GM18861 (cell line): ENCODE data around the gene SNTA1.
"Not testable (repeated sequence)": the region's sequence is repeated elsewhere in the genome, so short reads cannot be mapped to it uniquely, and the experiment has no call there.

Experiments
- ATAC-seq: cut with Tn5 transposase; IDR thresholded peaks from one replicate; pipeline ENCODE4 v1.9.1; 2021; ENCODE audit not compliant: unreplicated experiment

Gene SNTA1

DNA sequence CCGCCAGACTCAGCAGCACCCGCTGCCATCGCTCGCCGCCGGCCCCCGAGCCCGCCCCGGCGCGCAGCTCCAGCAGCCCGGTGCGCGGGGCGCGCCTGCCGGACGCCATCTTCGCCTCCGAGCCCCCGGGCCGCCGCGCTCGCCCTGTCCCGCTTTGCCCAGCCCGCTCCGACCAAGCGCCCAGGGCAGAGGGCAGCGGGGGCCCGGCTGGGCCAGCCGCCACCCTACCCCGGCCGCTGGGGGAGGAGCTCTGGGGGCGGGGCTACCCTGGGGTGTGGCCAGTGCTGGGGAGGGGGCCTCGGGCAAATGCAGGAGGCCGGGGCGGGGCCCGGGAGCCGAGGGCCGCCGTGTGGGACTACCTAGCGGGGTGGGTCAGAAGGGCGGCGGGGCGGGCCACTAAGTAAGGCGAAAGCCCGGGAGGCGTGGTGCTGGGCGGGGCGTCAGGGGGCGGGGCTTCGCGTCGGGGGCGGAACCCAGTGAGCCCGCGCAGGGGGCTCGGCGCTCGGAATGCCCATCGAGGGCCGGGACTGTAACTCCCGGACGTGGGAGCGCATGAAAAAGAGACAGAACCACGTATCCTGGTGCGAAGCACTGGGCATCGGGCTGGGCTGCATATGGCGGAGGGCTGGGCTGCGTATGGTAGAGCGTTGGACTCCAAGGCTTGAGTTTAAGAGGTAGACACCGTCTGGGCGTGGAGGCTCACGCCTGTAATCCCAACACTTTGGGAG lies at the start of gene SNTA1:
TSS of gene SNTA1 (minus strand) at position 252 of the 728 bp plus-strand sequence. CDS start at position 109, 143 bp downstream.
- peak; percentile 36 for ATAC-seq

DNA sequence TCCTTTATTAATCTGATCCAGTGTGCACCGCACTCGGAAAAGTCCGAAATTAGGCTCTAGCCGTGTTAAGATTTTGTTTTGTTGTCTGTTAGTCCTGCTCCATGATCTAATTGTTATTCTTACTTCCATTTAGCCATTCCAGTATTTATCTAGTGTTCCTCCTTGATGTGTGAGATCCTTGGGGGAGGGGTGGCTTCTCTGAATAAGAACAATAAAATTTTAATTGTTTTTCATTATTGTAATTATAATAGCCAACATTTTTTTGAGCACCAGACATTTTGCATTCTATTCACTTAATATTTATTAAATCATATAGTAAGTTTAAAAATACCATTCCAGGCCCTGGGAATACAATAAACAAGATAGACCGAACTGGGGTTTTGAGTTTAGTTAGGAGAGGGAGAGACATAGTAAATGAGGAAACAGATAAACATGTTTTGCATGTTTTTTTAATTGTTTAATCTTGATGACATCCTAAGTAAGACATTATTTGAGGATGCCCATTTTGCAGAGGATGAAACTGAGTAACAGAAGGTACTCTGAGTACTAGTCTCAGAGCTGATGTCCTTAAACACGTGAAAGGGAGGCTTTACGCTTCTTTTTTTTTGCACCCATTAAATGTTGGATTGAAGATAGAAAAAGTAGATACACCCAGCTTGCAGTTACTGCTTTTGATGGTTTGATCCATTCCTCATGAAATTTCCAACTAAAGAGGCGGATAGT lies 47.5 kb upstream of the SNTA1 start:
- ATAC-seq = no peak

DNA sequence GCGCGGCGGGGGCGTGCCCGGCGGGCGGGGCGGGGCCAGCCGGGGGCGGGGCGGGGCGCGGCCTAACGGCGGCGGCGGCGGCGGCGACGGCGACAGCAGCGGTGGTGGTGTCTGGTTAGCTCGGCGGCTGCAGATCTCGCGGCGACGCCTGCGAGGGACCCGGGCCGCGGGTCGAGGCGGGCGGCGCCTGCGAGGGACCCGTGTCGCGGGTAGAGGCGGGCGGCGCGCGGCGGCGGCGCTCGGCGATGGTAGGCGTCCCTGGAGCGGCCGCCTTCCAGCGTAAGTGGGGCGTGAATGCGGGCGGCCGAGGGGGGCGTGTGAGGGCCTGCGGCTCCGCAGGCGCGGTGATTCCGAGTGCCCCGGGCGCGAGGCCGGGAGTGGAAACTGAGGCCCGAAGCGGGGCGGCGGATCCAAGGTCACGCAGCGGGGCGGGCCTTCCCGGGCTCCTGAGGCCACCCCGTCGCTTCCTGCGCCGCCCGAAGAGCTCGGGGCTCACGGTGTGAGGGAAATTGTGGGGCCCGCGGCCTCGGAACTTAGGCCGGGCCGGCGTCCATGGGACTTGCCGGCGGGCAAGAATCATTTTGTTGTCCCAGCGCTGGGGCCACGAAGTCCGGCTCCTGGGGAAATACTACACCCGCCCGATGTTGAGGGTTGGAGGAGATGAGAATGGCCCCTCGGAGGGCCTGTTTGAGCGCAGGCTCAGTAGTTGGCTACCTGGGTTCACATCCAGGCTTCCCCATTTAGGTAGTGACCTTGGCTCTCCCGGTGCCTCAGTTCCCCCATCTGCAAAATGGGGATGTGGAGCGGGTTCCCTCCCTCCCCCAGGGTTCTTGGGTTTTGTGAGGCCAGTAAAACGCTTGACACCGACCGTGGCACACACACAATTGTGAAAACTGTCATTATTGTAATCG lies 46.7 kb upstream of the SNTA1 start, which contains the start of gene CBFA2T2:
TSS of gene CBFA2T2 (plus strand) at position 74 of the 911 bp plus-strand sequence. CDS start at position 246, 172 bp downstream.
- peak; percentile 13 for ATAC-seq

DNA sequence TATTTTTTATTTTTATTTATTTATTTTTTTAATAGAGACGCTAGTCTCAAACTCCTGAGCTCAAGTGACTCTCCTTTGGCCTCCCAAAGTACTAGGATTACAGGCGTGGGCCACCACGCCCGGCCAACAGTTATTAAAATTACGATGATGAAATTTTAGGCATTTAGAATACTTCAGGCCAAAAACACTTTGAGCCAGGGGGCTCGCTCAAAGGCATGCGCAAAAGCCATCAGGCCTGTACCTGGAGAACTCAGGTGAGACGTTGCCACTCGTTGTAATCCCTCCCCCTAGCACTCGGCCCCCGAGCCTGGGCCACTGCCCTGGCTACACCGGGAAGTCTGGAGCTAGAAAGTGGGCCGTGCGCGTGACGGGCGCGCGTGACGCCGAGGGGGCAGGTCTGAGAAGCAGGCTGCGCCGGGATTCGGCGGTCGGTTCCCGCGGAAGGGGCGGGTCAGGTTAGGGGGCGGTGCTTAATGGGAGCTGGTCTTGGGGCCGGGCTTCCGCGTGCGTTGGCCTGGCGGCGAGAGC lies 46.0 kb upstream of the SNTA1 start:
- peak; percentile 85 for ATAC-seq

DNA sequence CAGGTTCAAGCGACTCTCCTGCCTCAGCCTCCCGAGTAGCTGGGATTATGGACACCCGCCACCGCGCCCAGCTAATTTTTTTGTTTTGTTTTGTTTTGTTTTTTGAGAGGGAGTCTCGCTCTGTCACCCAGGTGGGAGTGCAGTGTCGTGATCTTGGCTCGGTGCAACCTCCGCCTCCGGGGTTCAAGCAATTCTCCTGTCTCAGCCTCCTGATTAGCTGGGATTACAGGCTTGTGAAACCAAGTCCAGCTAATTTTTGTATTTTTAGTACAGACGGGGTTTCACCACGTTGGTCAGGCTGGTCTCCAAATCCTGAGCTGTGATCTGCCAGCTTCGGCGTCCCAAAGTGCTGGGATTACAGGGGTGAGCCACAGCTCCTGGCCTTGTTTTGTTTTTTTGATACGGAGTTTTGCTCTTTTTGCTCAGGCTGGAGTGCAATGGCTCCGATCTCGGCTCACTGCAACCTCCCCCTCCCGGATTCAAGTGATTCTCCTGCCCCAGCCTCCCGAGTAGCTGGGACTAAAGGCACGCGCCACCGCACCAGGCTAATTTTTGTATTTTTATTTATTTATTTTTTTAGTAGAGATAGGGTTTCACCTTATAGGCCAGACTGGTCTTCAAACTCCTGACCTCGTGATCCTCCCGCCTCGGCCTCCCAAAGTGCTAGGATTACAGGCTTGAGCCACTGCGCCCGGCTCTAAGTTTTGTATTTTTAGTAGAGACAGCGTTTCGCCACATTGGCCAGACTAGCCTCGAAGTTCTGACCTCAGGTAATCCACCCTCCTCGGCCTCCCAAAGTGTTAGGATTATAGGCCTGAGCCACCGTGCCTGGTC lies 45.3 kb upstream of the SNTA1 start:
- not testable (repeated sequence) for ATAC-seq

DNA sequence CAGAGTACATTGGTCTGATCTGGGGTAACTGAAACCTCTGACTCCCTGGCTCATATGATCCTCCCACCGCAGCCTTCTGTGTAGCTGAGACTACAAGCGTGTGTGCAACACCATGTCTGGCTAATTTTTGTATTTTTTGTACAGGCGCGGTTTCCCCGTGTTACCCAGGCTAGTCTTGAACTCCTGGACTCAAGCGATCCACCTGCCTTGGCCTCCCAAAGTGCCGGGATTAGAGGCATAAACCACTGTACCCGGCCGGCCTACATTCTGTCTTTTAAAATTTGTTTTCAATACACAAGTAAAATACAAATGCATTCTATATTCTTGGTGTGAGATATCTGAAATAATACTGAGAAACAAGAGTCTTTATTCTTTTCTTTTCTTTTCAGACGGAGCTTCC lies 44.6 kb upstream of the SNTA1 start:
- ATAC-seq = no peak

DNA sequence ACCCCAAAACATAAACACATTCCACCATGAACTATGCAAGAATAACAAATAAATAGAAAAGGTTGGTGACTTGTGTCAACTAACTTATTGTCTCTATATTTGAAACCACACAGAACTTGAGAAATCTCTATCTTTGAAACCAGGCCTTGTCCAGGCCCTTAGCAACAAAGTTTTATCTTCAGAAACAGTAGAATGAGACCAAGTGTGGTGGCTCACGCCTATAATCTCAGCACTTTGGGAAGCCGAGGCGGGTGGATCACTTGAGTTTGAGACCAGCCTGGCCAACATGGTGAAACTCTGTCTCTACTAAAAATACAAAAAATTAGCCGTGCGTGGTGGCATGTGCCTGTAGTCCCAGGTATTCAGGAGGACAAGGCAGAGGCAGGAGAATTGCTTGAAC lies 39.6 kb upstream of the SNTA1 start:
- ATAC-seq = not testable (repeated sequence)

DNA sequence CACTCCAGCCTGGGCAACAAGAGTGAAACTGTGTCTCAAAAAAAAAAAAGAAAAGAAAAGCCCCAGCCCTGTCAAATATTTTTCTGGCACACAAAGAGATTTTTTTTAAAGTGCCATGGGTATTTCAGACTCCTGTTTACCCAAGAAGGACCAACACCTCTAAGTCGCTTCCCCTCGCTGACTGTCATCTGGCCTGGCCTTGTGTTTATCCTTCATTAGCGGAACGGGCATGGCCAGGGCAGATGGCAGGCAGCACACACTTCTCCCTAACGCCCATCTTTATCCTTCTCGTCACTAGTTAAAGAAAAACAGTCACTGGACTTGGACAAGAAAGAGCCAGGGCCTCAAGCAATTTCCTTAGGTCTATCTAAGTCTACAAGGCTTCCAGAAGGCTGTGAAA lies 39.0 kb upstream of the SNTA1 start:
- ATAC-seq = no peak

DNA sequence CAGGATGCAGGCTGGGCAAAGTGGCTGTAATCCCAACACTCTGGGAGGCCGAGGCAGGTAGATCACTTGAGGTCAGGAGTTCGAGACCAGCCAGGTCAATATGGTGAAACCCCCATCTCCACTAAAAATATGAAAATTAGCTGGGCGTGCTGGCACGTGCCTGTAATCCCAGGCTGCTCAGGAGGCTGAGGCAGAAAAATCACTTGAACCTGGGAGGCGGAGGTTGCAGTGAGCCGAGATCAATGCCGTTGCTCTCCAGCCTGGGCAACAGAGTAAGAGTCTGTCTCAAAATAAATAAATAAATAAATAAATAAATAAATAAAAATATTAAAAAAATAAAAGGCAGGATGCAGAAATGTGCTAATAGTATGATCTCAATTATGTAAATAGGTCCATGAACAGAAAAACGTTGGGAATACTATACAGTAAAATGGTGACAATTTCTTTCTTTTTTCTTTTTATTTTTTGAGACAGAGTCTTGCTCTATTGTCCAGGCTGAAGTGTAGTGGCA lies 37.9 kb upstream of the SNTA1 start:
- no peak for ATAC-seq

DNA sequence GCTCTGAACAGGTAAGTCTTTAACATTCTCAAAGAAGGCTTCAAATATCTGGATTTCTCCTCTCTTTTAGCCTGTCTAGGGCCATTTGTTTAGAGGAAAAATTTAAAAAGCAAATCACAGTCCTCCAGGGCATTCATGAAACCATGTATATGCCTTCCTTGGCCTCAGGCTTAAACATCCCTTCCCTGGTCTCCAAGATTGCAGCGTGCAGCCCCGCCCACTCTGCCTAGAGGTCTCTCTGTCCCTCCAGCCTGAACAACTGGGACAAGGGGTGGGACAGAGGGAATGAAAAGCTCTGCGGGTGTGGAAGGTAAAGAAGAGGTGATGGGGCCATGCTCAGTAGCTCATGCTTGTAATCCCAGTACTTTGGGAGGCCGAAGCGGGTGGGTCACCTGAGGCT lies 36.5 kb upstream of the SNTA1 start:
- no peak for ATAC-seq

DNA sequence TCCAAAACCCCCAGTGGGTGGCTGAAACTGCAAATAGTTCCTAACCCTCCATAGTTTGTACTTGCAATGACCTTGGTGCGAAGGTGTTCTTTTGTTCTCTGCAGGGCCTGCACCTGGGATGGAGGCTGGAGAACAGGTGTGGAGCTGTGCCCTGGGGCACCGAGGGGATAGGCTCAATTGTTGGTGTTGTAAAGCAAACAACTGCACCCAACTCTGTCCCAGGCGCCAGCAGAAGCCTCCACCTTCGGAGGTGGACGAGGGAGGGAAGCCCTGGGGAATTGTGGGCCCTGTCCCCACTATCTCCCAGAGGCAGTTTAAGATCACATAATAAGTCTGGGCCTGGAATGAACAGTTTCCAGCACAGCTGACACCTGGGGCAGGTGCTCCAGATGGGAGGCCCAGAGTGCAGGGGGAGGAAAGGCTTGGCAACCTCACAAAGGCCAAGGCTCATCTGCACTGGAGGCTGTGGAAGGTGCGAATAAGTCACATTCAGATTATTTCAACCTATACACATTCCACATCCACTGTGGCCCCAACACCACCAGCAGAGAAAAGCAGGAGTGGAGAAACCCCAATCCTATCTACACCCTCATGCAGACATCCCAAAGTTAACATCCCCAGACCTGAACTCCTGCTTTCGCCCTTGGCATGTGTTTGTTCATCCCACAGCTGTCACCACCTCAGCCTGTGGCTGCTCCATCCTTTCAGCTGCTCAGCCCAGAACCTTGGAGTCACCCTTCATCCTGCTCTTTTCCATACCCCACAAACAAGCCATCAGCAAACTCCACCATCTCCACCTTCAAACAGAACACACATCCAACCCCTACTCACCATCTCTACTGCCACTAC lies 34.0 kb upstream of the SNTA1 start:
- no peak for ATAC-seq

DNA sequence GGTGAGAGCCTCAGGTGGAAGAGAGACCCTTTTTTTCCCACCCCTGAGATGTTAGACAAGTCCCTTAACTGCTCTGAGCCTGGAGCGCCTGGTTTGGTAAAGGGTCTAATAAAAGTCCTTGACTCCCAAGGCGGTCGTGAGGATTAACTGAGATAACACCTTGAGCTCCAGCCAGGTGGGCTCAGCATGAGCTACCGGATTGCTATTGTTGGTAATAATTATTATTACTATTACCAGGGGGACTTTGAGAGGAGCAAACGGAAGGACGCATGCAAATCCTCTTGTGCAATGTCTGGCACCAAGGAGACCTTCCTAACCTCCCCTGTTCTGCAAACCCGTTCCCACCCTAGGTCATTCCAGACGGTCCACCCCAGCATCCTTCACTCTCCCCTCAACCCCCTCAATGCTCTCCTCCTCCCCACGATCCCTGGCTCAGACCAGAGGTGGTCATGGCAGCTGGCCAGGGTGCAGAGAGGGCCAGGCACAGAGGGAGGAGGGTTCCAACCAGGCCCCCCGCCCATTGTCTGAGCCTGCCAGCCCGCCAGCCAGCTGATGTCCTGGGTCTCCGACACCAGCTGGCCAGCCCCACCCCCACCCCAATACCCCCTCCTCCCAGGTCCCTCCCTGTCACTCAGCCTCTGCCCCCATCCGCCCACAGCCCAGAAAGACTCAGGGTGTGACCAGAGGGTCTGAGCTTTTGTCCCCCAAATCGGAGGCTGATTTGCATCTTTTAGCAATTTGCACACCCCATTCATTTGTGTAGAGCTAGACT lies 32.0 kb upstream of the SNTA1 start:
- ATAC-seq = no peak

DNA sequence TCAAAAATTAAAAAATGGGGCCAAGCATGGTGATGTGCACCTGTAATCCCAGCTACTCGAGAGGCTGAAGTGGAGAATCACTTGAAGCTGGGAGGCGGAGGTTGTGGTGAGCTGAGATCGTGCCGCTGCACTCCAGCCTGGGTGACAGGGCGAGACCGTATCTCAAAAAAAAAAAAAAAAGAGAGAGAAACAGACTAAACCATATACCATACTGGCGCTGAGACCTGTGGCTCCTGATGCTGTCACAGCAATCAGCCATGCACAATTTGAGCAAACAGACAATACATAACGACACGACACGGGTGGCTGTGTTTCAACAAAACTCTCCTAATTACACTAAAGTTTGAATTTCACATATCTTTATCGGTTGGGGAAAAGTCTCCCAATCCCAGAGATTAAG lies 31.4 kb upstream of the SNTA1 start:
- no peak for ATAC-seq

DNA sequence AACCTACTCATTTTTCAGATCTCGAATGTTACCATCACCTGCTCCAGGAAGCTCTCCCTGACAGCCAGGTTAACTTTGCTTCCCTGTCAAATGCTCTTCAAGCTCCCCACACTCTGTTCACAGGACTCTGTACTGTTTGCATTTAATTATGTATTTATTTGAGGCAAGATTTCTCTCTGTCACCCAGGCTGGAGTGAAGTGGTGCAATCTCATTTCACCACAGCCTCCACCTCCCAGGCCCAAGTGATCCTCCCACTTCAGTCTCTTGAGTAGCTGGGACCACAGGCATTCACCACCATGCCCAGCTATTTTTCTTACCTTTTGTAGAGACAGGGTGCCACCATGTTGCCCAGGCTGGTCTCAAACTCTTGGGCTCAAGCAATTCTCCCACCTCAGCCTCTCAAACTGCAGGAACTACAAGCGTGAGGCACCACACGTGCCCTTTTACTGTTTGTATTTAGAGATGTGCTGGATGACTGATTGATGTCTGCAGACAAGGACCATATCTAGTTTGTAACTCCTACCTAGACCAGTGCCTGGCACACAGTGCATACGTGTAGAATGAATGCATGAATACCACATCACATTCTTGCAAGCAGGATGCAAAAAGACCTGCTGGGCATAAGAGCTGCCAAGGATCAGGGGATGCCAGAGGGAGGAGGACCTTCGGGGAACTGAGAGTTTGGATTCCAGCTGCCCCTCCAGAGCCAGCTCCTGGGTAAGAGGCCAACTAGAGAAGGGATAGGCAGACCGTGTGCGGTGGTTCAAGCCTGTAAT lies 30.7 kb upstream of the SNTA1 start:
- ATAC-seq = no peak

DNA sequence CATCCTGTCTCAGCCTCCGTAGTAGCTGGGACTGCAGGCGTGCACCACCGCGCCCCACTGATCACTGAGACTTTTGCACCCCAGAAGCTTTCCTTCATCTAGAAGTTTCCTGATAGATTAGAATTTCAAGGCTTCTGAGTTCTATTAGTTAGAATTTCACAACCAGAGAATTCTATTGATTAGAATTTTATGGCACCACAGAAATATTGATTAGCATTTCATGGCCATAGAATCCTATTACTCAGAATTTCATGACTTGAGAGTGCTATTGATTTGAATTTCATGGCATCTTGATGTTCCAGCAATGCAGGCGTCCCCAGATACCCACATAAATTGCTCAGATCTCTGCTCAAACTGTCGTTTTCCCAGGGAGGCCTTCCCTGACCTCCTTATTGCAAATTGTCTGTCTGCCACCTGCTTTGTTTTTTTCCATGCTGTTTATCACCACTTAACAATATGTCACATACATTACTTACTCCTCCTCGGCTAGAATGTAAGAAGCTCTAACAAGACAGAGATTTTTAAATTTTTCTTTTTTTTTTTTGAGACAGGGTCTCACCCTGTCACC lies 29.4 kb upstream of the SNTA1 start:
- no peak for ATAC-seq

DNA sequence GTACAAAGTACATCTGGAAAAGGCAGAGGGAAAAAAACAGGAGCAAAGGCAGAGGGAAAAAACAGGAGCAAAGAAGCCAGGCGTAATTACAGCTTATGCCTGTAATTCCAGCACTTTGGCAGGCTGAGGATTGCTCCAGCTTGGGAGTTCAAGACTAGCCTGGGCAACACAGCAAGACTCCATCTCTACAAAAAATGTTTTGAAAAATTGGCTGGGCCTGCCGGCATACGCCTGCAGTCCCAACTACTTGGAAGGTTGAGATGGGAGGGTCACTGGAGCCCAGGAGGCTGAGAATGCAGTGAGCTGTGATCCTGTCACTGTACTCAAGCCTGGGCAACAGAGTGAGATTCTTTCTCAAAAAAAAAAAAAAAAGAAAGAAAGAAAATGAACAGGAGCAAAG lies 27.3 kb upstream of the SNTA1 start:
- ATAC-seq = no peak

DNA sequence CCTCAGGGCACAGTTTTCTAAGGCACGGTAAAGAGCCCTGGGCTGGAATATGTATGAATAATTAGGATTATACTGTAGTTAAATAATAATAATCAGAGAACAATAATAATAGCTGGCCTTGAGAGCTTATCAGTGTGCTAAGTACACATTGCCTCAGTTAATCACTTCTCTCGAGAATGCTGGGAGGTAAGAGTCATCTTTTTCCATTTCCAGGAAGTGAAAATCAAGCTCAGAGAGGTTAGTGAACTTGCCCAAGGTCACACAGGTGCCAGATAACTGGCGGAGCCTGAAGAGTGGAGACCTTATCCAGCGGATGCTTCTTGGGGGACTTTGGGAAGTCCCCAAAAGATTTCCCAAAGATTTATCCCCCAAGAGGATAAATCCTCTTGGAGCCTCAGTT lies 26.9 kb upstream of the SNTA1 start:
- ATAC-seq = no peak
